GM12892 (cell line): ENCODE data around the gene NOTUM.
A peak's percentile ranks its signal among the peaks of the same experiment; 100 is the strongest.

Experiments used
- DNase-seq: peaks from one replicate; pipeline ENCODE4 v3.0.0; 2011; ENCODE audit not compliant: insufficient read length
- FAIRE-seq: peaks from 2 replicates; lab custom pipeline; 2011; peaks lifted over from hg19 to GRCh38; lab: Jason Lieb, UNC
- POLR2A ChIP-seq: IDR thresholded peaks from 2 replicates; pipeline ENCODE4 v1.6.1; 2011; ENCODE audit warnings: low read depth, low read length, control low read depth
- POLR2AphosphoS5 ChIP-seq: IDR thresholded peaks from 2 replicates; pipeline ENCODE4 v1.6.1; 2011; ENCODE audit warnings: low read depth, low read length, control low read depth
- TAF1 ChIP-seq: IDR thresholded peaks from 2 replicates; pipeline ENCODE4 v1.6.1; 2011; ENCODE audit warnings: low read depth, mild to moderate bottlenecking, control low read depth, low read length, borderline replicate concordance

NOTUM gene

DNA sequence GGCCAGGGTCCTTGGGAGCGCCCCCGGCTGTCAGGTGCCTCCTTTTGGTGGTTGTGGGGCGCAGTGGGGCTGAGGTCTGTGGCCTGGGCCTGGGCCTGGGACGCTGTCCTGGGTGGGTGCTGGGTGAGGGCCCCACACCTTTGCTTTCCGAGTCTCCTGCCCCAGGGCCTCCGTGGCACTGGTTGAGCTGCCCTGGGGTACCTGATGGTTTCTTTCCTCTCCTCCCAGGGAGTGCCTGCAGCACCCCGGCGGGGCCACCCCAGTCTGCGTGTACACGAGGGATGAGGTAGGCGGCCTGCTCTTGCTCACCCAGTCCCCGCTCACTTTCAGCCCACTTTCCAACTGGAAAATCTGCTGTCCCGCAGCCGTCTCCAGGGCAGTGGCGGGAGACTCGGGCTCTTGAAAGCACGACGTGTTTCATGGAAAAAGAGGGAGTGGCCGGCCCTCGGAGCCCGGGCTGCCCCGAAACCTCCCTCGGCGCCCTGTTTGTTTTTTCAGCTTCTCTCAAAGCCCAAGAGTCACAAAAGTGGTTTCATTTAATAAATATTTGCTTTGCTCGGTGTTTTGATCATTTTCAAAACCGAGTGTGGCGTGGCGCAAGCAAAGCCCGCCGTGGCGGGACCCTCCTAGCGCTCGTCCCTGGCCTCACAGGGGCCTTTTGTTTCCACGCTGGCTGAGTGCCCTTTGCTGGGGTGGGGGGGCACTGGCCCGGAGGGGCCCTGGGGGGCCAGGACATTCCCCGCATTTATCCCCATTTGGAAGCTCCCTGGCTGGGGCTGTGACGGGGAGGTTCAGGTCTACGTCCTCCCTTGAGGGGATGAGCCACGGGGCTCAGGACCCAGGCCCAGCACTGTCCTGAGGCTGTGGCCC lies 33.8 kb upstream of the NOTUM start:
- no peak for DNase-seq
- no peak for TF ChIP-seq POLR2A
- TF ChIP-seq TAF1: no peak
- no peak for TF ChIP-seq POLR2AphosphoS5
- no peak for FAIRE-seq

DNA sequence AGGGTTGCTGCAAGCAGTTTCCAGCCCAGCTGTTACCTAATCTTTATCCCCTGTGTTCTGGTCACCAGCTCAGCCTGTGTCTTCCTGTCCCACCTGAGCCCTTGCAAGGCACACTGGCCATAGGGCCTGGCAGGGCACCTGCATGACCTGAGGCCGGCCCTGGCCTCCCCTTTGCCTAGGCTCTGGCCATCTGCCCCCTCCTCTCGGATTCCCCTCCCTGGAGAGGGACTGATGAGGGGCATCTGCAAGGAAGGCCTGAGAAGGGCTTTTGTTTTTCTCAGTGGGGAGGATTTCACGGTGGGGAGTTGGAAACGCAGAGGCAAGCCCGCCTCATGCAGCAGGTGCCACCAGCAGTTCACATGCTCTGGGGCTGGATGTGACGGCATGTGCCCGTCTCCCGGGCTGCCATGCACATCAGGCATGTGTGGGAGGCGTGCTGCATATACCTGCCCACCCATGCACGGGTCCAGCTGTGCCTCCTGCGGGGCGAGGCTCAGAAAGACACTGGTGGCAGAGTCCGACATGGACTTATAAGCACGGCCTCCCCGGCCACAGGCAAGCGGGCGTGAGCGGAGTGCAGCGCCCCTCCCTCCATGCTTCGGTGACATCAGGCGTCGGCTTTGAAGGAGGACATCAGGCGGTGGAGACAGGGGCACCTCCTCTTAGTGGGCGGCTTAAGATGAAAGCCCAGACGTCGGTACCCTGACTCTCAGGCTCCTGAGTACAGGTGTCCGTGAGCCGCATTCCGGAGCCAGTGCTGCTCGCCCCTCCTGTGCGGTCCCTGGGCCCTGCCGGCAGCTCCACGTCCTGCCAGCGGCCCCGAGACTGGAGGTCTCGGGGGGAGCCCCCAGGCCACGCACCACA lies 33.0 kb upstream of the NOTUM start:
- no peak for DNase-seq
- FAIRE-seq: no peak

DNA sequence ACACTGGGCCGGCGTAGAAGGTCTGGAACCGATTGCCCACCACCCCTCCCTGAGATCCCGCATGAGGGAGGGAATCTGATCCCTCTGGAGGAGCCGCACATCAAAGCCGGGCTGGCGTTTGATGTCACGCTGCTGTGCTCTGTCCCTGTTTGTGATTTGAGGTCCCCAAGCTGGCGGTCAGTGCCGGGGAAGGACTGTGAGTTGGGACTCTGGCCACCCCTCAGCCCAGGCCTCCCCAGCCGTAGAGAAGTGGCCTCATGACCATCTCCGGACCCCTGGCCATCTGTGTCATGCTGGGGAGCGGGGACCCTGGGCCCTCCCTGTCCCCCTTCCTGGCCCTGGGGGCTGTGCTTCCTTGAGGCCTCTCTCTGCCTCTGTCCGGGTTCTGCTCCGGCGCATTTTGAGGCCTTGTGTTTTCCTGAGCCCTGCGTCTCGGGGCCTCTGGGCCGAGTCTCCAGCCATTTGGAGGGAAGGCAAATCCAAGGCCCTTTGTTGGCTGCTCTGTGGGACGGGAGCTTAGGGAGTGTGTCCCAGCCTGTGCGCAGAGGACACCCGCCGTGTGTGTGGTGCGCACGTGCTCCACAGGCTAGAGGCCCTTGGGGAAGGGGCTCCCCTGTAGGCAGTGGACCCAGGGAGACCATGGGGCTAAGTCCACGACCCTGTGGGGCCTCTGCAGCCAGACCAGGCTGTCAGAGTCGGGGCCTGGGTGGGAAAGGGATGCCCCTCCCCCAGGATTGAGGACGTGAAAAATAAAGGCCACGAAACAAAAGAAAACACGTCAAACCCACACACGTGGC lies 31.5 kb upstream of the NOTUM start:
- no peak for FAIRE-seq
- no peak for DNase-seq
- TF ChIP-seq TAF1: no peak
- TF ChIP-seq POLR2A: no peak
- no peak for TF ChIP-seq POLR2AphosphoS5

More for the DNA sequence above, 33.0 kb upstream of the NOTUM start:
- no peak for TF ChIP-seq POLR2AphosphoS5
- no peak for TF ChIP-seq POLR2A
- TF ChIP-seq TAF1: no peak

DNA sequence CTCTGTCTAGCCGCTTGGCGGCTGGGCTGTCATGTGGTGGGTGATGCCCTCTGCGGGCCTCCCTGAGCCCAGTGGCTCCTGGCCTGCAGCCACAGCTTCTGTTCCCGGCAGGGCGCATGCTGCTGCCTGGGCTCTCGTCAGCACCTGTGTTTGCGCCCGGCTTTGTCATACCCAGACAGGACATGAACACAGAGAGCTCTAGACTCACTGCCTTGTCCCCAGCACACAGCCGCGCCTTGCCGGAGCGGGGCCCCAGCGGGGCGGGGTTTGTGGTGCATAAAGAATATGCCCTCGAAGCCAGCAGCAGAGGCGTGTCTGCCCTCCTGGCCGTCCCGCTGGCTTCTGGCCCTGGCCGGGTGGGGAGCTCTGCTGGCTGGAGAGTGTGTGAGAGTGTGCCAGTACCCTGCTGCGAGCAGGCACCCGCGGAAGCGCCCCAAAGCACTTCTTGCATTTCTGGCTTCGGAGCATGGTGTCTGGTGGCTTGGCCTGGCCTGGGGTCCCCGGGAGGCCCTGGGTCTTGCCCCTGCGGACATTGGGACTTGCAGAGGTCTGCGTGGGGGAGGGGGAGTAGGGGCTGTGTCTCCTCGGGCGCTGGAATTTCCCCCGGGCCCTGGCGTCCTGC lies 30.8 kb upstream of the NOTUM start:
- FAIRE-seq (no peak), DNase-seq (no peak)

DNA sequence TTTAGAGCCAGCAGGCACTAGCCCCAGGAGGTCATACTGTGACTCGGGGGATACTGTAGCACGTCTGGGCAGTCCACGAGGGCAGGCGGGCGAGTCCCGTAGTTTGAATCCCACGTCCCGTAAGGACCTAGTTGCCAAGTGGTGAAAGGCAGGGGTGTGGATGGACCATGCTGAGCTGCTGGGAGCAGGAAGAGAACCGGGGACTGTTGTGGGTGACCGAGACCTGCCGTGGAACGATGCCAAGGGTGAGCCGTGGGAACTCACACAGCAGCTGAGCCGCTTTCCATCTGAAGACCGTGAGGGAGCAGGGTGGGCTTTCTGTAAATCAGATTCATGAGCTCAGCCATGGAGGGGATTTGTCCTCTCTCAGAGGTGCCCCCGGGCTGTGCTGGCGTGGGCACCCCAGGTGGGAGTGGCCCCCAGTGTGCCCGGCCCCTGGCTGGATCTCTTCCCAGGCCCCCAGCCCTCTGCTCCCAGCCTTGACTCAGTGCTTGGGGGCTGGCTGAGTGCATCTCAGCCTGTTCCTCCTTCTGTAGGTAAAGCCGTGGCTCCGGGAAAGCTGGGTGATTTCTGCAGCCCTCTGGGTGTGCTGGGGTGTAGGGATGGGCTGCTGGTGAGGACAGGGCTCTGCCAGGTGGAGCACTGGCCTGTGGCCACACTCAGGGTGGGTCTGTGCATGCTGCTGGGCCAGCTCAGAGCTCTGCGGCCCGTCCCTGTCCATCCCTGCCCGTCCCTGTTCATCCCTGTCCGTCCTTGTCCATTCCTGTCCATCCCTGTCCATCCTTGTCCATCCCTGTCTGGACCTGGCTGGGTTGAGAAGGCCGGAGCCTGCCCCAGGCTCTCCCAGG lies 30.1 kb upstream of the NOTUM start:
- no peak for FAIRE-seq
- DNase-seq: no peak
- TF ChIP-seq POLR2AphosphoS5 (no peak), TAF1 (no peak), POLR2A (no peak)

More for the DNA sequence above, 30.8 kb upstream of the NOTUM start:
- TF ChIP-seq TAF1: no peak
- no peak for TF ChIP-seq POLR2AphosphoS5
- TF ChIP-seq POLR2A: no peak

DNA sequence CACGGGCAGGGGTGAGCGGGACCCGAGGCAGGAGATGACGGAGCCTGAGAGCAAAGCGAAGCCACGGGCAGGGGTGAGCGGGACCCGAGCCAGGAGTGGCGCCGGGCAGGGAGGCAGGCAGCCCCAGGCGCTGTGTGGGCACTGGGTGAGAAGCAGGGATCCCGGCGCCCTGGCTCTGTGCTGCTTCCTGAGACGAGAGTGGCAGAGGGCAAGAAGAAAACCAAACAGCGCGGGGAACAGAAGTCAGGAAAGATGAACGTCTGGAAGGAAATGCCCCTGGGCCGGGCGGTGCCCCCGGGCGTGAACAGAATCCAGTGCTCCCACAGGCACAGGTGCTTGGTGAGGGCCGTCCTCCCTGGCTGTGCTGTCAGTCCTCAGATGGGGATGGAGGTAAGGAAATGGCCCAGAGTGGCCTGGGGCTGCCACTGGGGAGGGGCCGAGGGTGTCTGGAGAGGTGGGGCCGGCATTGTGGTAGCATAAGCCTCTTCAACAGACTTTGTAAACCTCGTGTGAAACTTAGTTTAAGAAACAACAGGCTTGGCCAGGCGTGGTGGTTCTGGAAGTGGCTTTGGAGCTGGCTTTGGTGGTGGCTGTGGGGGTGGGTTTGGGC lies 26.3 kb upstream of the NOTUM start:
- TF ChIP-seq POLR2AphosphoS5 (no peak), POLR2A (no peak), TAF1 (no peak)
- FAIRE-seq (no peak), DNase-seq (no peak)

DNA sequence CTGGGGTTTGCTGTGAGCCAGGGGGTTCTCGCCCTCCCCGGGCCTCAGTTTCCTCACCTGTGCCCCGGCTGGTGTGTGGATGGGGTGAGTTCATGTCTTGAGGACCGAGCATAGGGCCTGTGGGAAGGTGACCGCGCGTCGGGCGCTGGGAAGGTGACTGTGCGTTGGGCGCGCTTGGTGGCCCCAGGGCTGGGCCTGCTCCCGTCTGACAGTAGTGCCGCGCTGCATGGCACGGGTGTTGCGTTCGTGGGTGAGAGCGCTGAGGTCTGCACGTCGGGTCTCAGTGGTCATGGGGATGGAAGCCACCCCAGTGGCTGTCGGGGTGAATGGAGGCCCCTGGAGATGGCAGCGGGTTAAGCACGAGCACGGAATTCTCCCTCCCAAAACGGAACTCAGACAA lies 25.6 kb upstream of the NOTUM start:
- DNase-seq (no peak), FAIRE-seq (no peak)
- TF ChIP-seq POLR2AphosphoS5: no peak
- no peak for TF ChIP-seq POLR2A

DNA sequence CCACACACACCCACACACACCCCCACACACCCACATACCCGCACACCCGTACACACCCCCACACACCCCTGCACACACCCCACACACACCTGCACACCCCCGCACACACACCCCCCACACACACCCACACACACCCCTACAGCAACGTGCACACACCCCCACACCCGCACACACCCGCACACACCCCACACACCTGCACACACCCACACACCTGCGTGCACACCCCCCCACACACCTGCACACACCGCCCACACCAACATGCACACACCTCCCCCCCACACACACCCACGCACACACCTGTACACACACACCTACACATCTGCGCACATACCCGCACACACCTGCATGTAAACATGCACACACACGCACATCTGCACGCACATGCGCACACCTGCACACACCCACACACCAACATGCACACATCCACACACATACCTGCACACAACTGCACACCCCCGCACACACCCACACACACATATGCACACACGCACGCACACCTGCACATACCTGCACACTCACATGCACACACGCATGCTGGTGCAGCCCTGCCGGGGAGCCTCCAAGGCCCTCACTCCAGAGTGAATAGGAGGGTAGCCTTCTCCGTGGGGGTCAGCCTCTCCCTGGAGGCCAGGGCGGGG lies 23.9 kb upstream of the NOTUM start:
- DNase-seq (no peak), FAIRE-seq (no peak)
- TF ChIP-seq TAF1 (no peak), POLR2AphosphoS5 (peak; percentile 69; the same call in 1 of the 2 replicates)

DNA sequence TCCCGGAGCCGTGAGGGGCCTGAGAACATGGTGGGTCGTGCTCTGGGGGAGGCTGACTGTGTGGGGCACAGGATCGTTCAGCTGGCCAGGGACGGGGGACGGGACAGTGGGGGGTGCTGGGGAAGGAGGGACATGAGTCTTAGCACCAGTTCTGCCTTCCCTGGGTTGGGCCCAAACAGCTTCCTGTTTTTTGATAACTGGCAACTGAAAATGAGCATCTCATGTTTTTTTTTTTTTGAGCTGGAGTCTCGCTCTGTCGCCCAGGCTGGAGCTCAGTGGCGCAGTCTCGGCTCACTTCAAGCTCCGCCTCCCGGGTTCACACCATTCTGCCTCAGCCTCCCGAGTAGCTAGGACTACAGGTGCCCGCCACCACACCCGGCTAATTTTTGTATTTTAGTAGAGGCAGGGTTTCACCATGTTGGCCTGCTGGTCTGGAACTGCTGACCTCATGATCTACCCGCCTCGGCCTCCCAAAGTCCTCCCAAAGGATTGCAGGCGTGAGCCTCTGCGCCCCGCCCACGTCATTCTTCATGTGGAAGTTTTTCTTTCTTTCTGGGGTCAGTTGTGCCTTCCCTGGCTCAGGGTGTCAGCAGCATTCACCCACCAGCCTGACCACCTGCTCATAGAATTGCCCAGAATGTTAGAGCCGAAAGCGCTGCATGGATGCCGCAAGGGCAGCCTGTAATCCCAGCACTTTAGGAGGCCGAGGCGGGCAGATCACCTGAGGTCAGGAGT lies 22.8 kb upstream of the NOTUM start:
- FAIRE-seq (no peak), DNase-seq (no peak)
- TF ChIP-seq POLR2A: no peak
- TF ChIP-seq TAF1: no peak
- TF ChIP-seq POLR2AphosphoS5: no peak
